CD4-positive, alpha-beta T cell treated with Interleukin-6 for 4 hours (primary cell): Measurements from ENCODE around the gene FERMT2.

Experiments
- DNase-seq: peaks from one replicate; pipeline ENCODE4 v3.0.0-alpha.2; 2020; ENCODE audit warnings: mixed read lengths

FERMT2 gene

DNA sequence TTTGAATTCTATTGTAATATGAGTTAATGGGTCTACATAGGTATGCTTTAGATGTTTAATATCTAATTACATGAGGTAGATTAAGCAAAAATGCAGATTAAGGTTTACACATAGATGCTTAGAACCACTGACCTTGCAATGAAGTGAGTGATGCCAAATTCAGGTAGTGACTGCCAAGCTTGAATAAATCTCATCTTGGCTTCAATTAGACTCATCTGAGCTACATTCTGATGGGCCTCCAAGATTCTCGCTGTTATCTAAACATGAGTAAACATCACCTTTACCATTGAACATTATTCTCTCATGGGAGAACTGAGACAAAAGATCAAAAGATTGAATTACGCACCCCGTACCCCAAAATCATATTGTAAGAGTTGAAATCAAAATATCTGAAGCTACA, 90.6 kb downstream of the FERMT2 start:
- DNase-seq: no peak

DNA sequence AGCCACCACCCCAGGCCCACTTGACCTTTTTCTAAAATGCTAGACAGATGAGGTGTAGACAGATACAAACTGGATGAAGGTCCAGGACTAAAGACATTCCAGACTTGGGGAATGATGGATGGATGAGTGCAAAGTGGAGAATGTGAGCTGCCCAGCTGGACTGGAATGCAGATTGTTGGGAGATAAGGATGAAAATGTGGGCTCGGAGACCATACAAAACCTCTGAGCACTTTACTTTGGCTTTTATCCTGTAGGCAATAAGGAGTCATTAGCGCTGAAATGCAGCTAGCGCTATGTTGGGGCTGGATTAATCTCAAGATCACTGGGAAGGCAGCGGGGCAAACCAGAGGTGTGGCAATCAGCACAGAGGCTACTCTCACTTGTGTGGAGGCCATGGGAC, 94.7 kb downstream of the FERMT2 start:
- DNase-seq: no peak

DNA sequence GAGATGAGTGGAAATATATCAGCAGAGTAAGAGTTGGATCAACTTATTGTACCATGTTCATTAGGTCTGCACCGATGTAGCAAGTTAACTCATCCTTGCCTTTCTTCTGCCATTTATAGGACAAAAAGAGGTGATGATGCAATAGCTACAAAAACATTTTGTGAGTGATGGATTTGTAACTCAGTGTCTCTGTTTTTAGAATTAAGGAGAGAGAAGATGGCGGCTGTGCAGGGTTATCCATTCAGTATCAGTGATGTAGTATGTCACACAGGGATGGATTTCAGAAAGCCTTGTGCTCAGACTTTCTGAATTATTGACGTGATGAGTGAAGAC, 97.4 kb downstream of the FERMT2 start:
- no peak for DNase-seq

DNA sequence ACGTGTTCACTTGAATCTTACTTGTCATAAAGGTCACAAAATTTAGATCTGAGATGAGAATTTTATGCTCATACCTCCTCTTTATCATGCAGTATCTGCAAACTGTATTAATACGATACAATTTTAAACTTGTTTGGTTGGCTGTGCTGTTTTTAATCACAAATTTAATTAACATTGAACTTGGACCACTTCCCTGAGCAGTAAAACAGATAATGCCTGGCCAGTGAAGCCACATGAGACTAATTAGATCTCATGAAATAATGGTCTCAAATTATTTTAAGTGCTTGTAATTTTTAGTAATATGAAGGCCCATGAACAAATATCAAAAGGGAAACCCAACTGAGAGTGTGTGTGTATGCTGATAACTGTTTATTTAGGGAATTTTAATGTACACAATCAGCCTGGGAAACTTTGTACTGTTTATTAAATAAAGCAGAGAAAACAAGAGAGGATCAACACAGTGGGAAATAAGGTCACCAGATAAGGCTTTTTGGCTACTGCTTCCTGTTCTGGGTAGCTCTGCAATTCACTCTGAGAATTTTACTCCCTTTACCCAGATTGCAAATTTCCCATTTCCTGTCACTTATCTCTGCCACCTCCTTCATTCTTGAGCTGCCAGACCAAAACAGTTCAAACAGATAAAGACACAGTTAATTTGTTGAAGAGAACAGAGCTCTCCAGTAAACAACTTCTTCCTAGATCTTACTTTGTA, 97.9 kb downstream of the FERMT2 start:
- DNase-seq: no peak

DNA sequence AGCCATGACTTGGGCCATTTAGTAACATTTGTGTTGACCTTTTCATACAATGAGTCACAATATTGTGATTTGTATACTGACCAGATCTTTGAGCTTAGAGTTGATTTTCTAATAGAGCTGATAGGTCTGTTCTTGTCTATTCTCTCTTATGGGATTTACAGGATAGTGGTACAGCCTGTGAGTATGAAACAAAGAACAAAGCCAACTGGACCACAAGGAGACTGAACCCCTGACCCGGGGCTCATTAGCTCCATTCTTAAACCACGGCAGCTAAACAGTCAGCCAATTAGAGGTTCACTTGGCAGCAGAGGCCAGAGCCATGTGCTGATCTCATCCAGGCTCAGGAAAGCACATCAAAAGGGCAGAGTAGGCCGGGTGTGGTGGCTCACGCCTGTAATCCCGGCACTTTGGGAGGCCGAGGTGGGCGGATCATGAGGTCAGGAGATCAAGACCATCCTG, 100.4 kb downstream of the FERMT2 start:
- no peak for DNase-seq

DNA sequence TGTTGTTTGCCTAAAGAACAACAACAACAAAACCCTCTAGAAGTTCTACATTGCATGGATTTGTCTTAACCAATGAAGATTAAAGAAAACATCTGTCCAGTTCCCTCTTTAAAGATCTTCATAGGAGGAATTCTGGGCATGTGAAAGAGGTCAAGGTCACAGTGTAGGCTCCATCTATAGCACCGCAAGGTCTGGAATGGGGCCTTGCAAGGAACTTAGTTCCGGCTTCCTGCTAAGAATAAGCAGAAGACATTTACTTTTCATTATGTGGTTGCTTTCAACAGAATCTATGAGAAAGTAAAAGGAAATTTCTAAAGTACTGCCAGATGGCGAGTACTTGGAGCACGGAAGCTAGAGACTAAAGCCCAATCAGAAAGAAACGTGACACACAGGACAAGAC, 102.2 kb downstream of the FERMT2 start:
- no peak for DNase-seq

DNA sequence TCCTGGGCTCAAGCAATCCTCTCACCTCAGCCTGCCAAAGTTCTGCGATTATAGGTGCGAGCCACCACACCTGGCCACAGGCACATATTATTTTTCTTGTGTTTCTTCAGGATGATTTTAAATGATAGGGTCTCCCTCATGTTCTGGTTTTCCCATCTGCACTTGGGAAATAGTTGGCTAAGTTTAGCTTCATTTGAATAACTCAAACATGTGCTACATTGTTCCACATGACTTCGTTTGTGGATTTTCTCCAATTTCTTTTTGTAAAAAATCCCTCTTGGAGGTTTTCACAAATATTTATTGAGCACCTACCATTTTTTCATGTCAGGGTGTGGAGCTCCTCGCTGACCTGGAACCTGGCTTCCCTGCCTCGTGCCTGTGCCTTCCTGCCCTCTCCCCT, 104.3 kb downstream of the FERMT2 start:
- DNase-seq: no peak

DNA sequence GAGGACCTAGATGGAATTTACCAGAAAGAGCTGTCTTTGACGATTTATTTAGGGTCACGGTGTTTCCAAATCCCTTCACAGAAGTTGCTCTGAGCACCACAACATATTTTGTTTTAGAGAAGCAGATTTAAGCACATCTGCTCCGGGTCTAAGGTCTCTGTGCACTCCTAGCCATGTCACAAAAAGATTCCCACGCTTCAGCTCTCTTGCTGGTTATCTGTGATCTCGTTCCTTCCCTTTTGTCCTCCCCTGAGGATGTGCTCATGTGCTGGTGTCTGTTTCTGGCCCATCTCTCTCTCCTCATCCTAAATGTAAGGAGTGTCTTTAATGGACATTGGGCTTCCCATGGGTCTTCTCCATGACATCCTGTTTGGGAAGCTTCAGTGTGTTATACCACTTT, 105.8 kb downstream of the FERMT2 start:
- no peak for DNase-seq

DNA sequence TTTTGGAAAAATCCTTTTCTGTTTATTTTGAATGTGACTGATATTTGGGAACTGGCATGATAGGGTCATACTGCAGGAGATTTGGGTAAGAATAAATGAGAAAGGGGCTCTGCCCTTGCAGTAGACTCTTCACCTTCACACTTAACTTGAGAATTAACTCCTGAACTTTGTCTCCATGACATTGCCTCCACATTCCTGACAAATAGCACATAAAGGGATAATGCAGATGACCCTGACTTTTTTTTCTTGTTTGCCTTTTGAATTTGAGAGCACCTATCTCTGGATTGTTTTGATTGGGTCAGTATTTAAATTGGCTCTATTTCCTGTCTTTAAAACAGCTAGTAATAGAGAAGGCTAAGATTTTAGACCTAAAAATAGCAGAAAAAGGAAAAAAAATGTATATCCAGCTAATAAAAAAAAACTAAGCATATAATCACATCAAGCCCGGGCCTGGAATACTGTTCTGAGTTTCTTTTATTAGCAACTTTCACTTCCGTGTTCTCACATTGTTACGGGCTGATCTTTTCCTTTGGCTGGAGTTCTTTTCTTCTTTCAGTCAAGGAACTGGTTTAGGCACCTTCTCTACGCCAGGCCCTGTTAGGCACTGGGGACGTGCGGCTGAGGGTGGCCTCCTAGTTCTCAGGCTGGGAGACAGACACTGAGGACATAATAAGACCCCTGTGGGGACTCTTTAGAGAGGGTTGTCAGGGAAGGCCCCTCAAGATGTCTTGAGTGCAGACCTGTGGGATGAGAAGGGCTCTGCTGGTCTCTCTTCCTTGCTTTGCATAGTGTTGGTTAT, 106.4 kb downstream of the FERMT2 start:
- no peak for DNase-seq

DNA sequence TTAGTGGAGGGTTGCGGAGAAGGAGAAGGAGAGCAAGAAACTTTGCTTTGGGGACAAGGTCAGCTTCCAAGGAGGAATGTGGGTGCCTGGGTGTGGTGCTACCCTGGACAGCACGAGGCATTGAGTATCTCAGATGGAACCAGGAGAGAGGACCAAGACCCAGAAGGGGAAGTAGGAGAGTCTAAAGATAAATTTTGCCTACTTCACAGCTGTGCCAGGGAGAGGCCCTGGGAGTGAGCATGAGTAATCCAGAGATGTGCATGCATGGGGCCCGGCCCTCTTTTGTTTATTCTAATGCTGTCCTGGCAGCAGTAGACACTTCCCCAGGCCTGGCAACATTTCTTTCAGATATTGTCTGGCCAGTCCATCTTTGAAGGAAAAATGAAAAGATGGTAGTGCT, 110.0 kb downstream of the FERMT2 start:
- DNase-seq: no peak

DNA sequence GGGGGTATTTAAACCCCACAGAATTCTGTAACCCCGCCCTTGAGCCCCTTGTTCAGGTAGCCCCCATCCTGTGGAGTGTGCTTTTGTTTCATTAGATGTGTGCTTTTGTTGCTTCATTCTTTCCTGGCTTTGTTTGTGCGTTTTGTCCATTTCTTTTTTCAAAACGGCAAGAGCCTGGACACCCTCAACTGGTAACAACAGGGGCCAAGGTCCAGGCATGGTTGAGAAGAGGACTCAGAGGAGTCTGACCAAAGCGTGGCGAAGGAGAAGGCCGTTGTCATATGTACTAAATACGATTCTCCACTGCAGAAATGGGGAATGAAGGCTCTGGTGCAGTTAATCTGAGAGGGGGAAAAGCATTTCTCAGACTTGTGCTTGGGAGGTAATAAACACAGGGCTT, 113.4 kb downstream of the FERMT2 start:
- no peak for DNase-seq

DNA sequence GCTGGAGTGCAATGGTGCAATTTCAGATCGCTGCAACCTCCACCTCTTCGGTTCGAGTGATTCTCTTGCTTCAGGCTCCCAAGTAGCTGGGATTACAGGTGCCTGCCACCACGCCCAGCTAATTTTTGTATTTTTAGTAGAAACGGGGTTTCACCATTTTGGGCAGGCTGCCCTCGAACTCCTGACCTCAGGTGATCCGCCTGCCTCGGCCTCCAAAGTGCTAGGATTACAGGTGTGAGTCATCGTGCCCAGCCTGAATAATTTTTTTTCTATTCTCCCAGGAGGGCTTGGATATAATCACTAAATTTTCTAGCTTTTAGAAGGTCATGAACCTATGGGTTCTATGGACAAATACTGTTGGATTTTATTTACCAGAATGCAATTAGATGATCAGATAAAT, 114.8 kb downstream of the FERMT2 start:
- DNase-seq: no peak

DNA sequence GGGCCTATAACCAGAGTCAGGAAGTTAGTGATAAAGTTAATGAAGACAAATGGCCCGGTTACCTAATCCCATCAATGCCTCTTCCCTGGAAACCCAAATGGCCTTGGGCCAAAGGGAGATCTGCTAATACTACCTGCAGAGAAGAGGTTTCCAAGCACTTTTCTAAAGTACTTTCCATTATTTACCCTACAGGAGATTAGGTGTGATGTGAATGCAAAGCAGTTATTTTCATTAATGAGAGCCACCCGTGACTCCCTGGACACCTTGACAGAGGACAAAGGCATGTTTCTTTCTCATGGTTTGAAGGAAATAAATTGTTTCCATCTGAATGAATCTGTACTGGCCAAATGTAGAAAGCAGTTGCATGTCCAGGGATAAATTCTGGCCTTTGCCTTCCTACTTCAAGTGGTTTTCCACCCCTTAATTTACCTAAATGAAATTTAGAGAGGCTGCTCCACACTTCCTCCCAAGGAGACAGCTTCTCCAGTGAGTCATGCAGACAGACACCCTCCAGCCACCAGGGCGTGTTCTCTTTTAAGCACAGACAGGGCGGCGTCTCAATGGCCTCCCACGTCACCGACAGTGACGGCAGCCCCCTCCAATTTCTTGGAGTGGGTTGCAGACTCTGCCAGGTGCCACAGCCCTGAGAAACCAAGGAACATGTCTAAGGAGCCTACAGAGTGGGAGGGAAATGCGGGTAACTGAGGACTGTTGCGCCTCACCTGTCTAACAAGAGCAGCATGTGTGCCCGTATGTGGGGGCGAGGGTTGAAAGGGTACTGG, 115.5 kb downstream of the FERMT2 start:
- no peak for DNase-seq

DNA sequence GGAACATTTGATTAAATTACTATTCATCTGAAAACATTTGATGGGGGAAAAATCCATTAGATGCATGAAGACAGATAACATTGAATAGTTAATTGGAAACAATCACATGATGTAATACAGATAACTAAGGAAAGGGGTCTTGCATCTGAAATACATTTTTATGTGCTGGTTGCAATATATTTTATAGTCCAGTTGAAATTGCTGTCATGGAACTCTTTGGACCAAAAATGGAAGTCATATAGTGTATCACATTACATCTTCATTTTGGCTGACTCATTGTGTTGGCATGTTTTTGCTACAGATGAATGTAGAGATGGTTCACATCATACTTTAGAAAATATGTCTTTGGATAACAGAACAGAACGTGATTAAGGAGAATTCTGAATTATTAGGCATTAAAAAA, 116.4 kb downstream of the FERMT2 start:
- DNase-seq: no peak

DNA sequence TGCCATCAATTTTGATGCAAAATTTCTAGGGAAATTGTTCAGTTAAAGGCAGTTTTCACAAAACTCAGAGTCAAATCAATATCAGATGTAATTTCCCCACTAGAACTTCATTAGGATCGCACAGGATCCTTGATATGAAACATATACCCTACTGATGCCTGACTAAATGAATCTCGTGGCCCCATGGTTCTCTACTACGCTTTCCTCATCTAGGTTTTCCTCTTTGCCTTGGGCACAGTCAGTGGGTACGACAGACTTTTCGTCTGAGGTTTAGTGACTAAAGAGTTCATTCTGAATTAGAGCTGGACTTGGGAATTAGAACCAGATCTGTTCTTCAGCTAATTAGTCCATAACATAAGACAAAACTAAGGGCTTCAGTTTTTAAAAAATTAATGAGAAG, 117.0 kb downstream of the FERMT2 start:
- no peak for DNase-seq

DNA sequence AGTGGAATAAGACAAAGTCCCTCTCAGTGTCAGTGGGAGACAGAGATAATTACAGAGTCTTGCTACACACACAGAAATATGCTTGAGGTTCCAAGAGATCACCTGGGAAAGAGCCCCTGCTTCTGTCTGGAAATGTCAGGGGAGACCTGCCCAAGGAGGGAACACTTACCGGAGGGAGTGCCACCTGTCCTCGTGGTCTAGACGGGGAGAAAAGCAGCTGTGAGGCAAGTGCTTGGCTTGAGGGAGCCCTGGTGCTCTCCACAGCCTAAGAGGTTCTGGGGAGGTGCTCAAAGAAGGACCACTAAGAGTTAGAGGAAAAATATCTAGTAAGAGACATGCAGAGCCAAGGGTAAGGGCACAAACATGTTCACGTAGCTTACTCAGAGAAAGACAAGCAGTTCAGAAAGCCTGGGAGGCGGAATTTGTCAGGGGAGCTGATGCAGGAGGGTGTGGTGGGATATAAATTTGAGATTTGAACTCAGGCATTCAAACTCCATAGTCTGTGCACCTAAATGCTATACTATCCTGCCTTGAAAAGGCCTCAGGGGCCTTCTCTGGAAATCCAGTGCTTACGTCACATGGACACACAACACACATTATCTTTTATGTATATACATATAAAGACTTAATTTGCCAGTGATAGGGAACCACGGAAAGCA, 121.2 kb downstream of the FERMT2 start:
- no peak for DNase-seq

DNA sequence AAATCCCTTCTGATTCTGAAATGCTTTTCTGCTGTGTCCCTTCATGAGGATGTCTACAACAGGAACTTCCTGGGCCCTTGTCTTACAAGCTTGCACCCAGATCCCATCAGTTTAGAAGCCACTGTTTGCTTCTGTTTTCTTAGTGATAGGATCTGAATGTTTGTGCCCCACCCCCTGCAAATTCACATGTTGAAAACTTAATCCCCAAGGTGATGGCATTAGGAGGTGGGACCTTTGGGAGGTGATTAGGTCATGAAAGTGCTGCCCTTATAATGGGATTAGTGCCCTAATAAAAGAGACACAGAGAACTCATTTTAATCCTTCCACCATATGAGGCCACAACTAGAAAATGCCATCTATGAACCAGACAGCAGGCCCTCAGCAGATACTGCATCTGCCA, 123.4 kb downstream of the FERMT2 start:
- DNase-seq: no peak

DNA sequence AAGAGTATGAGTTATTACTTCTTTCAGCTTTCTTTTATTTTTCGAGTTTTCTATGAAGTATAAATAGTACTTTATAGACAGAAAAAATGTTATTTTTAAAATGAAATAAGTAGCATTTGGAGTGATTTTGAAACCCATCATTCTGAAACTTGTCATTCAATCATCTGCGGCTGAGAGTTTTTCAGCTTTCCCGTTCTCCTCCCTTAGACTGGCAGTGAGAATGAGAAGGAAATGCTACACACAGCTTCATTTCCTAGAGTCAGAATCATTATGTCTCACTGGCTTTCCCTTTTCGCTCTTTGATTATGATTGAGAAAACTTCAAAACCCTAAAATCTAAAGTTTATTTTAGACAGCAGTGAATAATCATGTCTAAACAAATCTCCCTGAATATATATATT, 125.8 kb downstream of the FERMT2 start:
- DNase-seq: no peak

DNA sequence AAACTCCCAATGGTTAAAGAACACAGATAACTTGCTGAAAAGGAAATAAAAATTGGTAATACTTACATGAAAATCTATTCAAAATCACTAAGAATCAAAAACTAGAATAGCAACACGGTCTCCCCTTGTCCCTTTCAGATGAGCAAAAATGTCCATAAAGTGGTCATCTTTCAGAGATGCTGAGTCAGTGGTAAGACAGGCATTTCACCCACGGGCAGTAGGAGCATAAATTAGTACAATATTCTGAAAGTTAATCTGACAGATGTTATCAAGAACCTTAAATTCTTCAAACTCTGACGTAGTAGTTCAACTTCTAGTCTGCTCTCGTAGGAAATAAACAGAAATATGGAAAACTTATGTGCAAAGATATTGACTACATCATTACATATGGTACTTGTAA, 126.4 kb downstream of the FERMT2 start:
- no peak for DNase-seq

DNA sequence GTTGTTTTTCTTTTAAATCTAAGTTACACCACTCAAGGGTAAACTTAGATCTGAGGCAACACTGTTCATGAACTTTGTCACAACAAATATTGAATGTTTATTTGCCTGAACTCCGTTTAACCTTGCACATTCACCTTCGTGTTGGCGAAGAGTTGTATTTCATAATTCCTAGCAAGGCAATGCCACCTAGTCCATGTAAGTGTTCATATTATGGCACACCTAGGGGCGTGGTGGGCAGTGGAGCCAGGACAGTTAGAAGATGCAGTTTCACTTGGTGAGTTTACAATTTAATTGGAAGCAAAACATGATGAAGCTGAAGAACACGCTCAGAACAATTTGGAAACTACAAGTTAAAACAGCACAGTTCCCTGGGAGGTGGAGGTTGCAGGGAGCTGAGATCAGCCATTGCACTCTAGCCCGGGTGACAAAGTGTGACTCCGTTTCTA, 129.0 kb downstream of the FERMT2 start:
- DNase-seq: no peak

DNA sequence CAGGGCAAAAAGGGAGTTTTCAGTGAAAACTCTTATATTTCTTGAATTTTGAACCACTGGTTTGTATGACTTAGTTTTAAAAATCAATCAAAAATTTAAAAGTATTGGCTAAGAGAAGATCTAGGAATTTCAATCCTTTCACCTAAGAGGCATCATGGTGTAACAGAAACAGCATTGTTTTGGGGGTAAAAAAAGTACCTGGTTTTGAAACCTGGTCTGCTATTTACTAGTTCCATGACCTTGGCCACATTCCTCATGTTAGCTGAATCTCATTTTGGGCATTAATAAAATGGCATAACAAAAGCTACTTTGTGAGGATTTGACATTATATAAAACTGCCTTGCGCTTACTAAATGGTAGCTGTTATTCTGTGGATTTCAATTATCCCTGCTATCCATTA, 142.7 kb downstream of the FERMT2 start:
- DNase-seq: no peak
